ENCODE measurements around the gene CENPA.

CENPA gene

DNA sequence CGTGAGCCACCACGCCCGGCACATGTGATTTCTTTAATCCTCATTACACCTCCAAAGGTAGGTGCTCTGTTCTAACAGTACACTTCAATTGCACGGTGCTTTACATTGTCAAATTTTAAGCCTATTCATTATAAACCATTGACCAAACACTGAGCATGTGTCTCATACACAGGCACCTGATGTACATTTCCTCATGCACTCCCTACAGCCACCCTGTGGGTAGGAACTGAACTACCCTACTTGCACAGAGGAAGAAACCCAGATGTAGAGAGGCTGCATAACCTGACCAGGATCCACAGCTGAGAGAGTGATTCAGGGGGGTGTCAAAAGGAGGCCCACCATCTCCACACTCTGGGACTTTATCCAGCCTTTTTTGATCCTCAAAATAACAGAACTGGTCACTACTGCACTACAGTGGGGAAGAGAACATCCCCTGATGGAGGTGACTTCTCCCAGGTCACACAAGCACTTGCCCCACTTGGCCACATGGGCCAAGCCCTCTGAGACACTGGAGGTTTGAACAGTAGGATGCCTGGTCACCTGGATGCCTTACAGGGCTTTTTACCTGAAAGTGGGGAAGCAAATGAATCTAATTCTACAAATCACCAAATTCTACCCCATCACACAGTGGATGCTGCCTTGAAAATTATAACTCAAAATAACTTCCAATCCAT is 55.2 kb downstream of the CENPA start:
- peak; percentile 67 for DNase-seq (ENCODE audit: low read depth)
- no peak overlapping the region for H3K4me3 ChIP-seq (ENCODE audit: low read depth, low read length)
- TF ChIP-seq MYC (IDR thresholded peaks at IDR 0.05; ENCODE audit: low read depth, low read length): no peak
- TF ChIP-seq, protein P1, sequence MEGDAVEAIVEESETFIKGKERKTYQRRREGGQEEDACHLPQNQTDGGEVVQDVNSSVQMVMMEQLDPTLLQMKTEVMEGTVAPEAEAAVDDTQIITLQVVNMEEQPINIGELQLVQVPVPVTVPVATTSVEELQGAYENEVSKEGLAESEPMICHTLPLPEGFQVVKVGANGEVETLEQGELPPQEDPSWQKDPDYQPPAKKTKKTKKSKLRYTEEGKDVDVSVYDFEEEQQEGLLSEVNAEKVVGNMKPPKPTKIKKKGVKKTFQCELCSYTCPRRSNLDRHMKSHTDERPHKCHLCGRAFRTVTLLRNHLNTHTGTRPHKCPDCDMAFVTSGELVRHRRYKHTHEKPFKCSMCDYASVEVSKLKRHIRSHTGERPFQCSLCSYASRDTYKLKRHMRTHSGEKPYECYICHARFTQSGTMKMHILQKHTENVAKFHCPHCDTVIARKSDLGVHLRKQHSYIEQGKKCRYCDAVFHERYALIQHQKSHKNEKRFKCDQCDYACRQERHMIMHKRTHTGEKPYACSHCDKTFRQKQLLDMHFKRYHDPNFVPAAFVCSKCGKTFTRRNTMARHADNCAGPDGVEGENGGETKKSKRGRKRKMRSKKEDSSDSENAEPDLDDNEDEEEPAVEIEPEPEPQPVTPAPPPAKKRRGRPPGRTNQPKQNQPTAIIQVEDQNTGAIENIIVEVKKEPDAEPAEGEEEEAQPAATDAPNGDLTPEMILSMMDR (IDR thresholded peaks at IDR 0.05; ENCODE audit: low read depth, low read length): peak; percentile 49
- TF ChIP-seq, protein P2, sequence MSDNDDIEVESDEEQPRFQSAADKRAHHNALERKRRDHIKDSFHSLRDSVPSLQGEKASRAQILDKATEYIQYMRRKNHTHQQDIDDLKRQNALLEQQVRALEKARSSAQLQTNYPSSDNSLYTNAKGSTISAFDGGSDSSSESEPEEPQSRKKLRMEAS (IDR thresholded peaks at IDR 0.05; ENCODE audit: low read depth, low read length): peak; percentile 65

DNA sequence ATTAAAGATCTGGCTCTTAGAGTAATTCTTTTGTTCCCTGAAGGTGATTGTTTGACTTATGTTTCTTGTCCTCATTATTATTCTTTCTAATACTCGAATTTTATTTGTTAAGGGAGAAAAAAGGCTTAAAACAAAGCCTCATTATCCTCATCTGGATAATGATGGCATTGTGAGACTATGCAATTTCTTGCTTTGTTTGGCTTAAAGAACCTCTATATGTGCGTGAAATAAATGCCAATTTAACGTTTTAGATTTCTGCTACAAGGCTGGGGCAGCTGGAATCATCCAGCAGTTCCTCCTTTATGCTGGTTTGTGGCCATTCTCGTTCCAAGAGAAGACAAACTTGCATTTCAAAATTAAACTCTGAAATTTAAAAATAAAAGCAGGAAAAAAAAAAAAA is 57.2 kb downstream of the CENPA start:
- DNase-seq (ENCODE audit: low read depth): no peak
- TF ChIP-seq POLR2A (IDR thresholded peaks at IDR 0.05; ENCODE audit: extremely low read depth, insufficient read length): no peak
- TF ChIP-seq MYC (IDR thresholded peaks at IDR 0.05; ENCODE audit: low read depth, low read length): no peak
- TF ChIP-seq, protein P1 (IDR thresholded peaks at IDR 0.05; ENCODE audit: low read depth, low read length): no peak
- H3K4me3 ChIP-seq (ENCODE audit: low read depth, low read length): no peak overlapping the region

All from NB4 (cell line).